Neural cell (in vitro differentiated cells): ENCODE measurements around the gene GRIA1. TPM values are rescaled to one million over a fixed set of nuclear protein-coding genes. Genes with fewer than 3 reads are reported as not detected.

Source experiments
- H2AFZ ChIP-seq: fragments of 200-600, 300-800 bp; sonication (generic), shearing (Covaris generic); 2 replicates; pipeline ENCODE4 v1.6.0; 2014; ENCODE audit warnings: low read depth, mild to moderate bottlenecking, antibody characterized with exemption, low read length, moderate library complexity
- H3F3A ChIP-seq: fragments of 200-600 bp; shearing (Covaris generic); 2 replicates; pipeline ENCODE4 v1.6.1; 2016; ENCODE audit warnings: mild to moderate bottlenecking, moderate library complexity, mixed read lengths, antibody characterized with exemption, low read length; ENCODE audit not compliant: insufficient read depth, poor library complexity, severe bottlenecking
- H3K27ac ChIP-seq: fragments of 200-600, 300-800 bp; sonication (generic), shearing (Covaris generic); 2 replicates; pipeline ENCODE4 v1.5.1; 2014; ENCODE audit warnings: mild to moderate bottlenecking, low read length, moderate library complexity
- H3K27me3 ChIP-seq: fragments of 300-800, 200-600 bp; sonication (generic), shearing (Covaris generic); 2 replicates; pipeline ENCODE4 v1.6.0; 2014; ENCODE audit warnings: mild to moderate bottlenecking, low read depth, low read length, moderate library complexity; ENCODE audit not compliant: insufficient read depth
- H3K36me3 ChIP-seq: fragments of 300-800, 200-600 bp; sonication (generic), shearing (Covaris generic); 2 replicates; pipeline ENCODE4 v1.5.1; 2014; ENCODE audit warnings: mild to moderate bottlenecking, antibody characterized with exemption, low read length, moderate library complexity; ENCODE audit not compliant: insufficient read depth
- H3K4me2 ChIP-seq: fragments of 300-800, 200-600 bp; sonication (generic), shearing (Covaris generic); 2 replicates; pipeline ENCODE4 v1.6.0; 2014; ENCODE audit warnings: mild to moderate bottlenecking, low read length
- H3K4me3 ChIP-seq: fragments of 300-800, 200-600 bp; sonication (generic), shearing (Covaris generic); 2 replicates; pipeline ENCODE4 v1.5.1; 2014; ENCODE audit warnings: mild to moderate bottlenecking, low read length, moderate library complexity
- H3K79me2 ChIP-seq: fragments of 200-600 bp; shearing (Covaris generic); replicated peaks from 2 replicates; pipeline ENCODE4 v1.6.0; 2014; ENCODE audit warnings: mild to moderate bottlenecking, low read length, moderate library complexity; ENCODE audit not compliant: insufficient read depth
- H3K9ac ChIP-seq: fragments of 300-800, 200-600 bp; sonication (generic), shearing (Covaris generic); 2 replicates; pipeline ENCODE4 v1.6.1; 2016; ENCODE audit warnings: mild to moderate bottlenecking, low read length, mixed read lengths
- H3K9me2 ChIP-seq: fragments of 200-600 bp; shearing (Covaris generic); 2 replicates; pipeline ENCODE4 v1.6.1; 2016; ENCODE audit warnings: mild to moderate bottlenecking, low read length, mixed read lengths; ENCODE audit not compliant: insufficient read depth
- H3K9me3 ChIP-seq: fragments of 200-600, 300-800 bp; sonication (generic), shearing (Covaris generic); 2 replicates; pipeline ENCODE4 v1.6.1; 2016; ENCODE audit warnings: mild to moderate bottlenecking, mixed run types, low read length, moderate library complexity, mixed read lengths
- H4K20me1 ChIP-seq: fragments of 200-600 bp; shearing (Covaris generic); 2 replicates; pipeline ENCODE4 v1.6.1; 2016; ENCODE audit warnings: mild to moderate bottlenecking, mixed run types; ENCODE audit not compliant: insufficient read depth
- CTCF ChIP-seq: fragments of 450-650 bp; IDR thresholded peaks from 2 replicates; pipeline ENCODE4 v1.5.1; 2014; ENCODE audit warnings: antibody characterized with exemption, mild to moderate bottlenecking, moderate library complexity; ENCODE audit not compliant: poor library complexity, severe bottlenecking
- EP300 ChIP-seq: fragments of 450-650 bp; conservative IDR thresholded peaks from 2 replicates; pipeline ENCODE4 v1.6.1; 2014; ENCODE audit warnings: antibody characterized with exemption, mild to moderate bottlenecking, moderate library complexity; ENCODE audit not compliant: poor library complexity, severe bottlenecking
- EZH2 ChIP-seq: fragments of 200-600, 300-800 bp; shearing (Covaris generic), sonication (generic); IDR thresholded peaks from 2 replicates; pipeline ENCODE4 v1.6.1; 2014; ENCODE audit warnings: antibody characterized with exemption, low read length, borderline replicate concordance, mild to moderate bottlenecking; ENCODE audit not compliant: insufficient read depth, poor library complexity, severe bottlenecking
- MXI1 ChIP-seq: fragments of 450-650 bp; conservative IDR thresholded peaks from 2 replicates; pipeline ENCODE4 v1.6.1; 2014; ENCODE audit warnings: antibody characterized with exemption, mild to moderate bottlenecking; ENCODE audit not compliant: poor library complexity, severe bottlenecking
- POLR2AphosphoS5 ChIP-seq: IDR thresholded peaks from 2 replicates; pipeline ENCODE4 v1.6.1; 2012
- RAD21 ChIP-seq: fragments of 450-650 bp; conservative IDR thresholded peaks from 2 replicates; pipeline ENCODE4 v1.6.1; 2014; ENCODE audit warnings: antibody characterized with exemption, mild to moderate bottlenecking, moderate library complexity
- REST ChIP-seq: IDR thresholded peaks from 2 replicates; pipeline ENCODE4 v1.6.1; 2012; ENCODE audit warnings: borderline replicate concordance
- SMC3 ChIP-seq: fragments of 450-650 bp; conservative IDR thresholded peaks from 2 replicates; pipeline ENCODE4 v1.6.1; 2014; ENCODE audit warnings: antibody characterized with exemption, mild to moderate bottlenecking, moderate library complexity; ENCODE audit not compliant: poor library complexity
- TAF1 ChIP-seq: IDR thresholded peaks from 2 replicates; pipeline ENCODE4 v1.6.1; 2012; ENCODE audit warnings: low read depth
- polyA plus RNA-seq: library from polyadenylated mRNA; depleted of rRNA; stranded (reverse); fragments of >200 nt; gene quantifications from 2 replicates; pipeline ENCODE4 v1.2.3, GENCODE V29; 2014

Gene GRIA1
- polyA plus RNA-seq, 1 donor from 2014 or later, result 59.6 TPM

GRCh38 chr5:153744751-153745150 is 254.3 kb downstream of the GRIA1 start:
- no peaks in the 10 kb centered on the region for H3K79me2 ChIP-seq
- no peaks in the 10 kb centered on the region for H3K9me2 ChIP-seq
- TF ChIP-seq EZH2 (no peak), MXI1 (no peak), RAD21 (no peak), REST (no peak), CTCF (no peak), TAF1 (no peak), SMC3 (no peak), POLR2AphosphoS5 (no peak), EP300 (no peak)

GRCh38 chr5:153745778-153746395 is 255.4 kb downstream of the GRIA1 start:
- H2AFZ ChIP-seq, result no peak overlapping the region
- no peaks in the 10 kb centered on the region for H4K20me1 ChIP-seq
- H3K4me2 ChIP-seq, result no peak overlapping the region
- TF ChIP-seq REST (no peak), TAF1 (no peak), CTCF (no peak), SMC3 (no peak), POLR2AphosphoS5 (no peak), EP300 (no peak), EZH2 (no peak), RAD21 (no peak), MXI1 (no peak)
- H3K27ac ChIP-seq, result no peak overlapping the region
- no peaks in the 10 kb centered on the region for H3K79me2 ChIP-seq
- no peaks in the 10 kb centered on the region for H3K9me2 ChIP-seq
- H3K36me3 ChIP-seq, result no peaks in the 10 kb centered on the region
- H3K9ac ChIP-seq, result no peak overlapping the region
- H3K9me3 ChIP-seq, result no peaks in the 10 kb centered on the region
- no peak overlapping the region for H3K4me3 ChIP-seq
- H3F3A ChIP-seq, result no peaks in the 10 kb centered on the region
- H3K27me3 ChIP-seq, result no peaks in the 10 kb centered on the region

More at GRCh38 chr5:153744751-153745150, 254.3 kb downstream of the GRIA1 start:
- no peaks in the 10 kb centered on the region for H3K27me3 ChIP-seq
- H3F3A ChIP-seq, result no peaks in the 10 kb centered on the region
- no peak overlapping the region for H3K4me2 ChIP-seq
- H3K36me3 ChIP-seq, result no peaks in the 10 kb centered on the region
- H3K9me3 ChIP-seq, result no peaks in the 10 kb centered on the region
- H3K27ac ChIP-seq, result no peak overlapping the region
- H4K20me1 ChIP-seq, result no peaks in the 10 kb centered on the region
- no peak overlapping the region for H3K9ac ChIP-seq
- no peak overlapping the region for H3K4me3 ChIP-seq
- H2AFZ ChIP-seq, result no peak overlapping the region
